NCI-H2029 (cell line): ENCODE data around the gene TMEM184C.
A peak's percentile ranks its signal among the peaks of the same experiment; 100 is the strongest.

Experiments used
- DNase-seq: peaks from one replicate; lab custom pipeline; 2025; lab: John Stamatoyannopoulos, UW

TMEM184C gene

DNA sequence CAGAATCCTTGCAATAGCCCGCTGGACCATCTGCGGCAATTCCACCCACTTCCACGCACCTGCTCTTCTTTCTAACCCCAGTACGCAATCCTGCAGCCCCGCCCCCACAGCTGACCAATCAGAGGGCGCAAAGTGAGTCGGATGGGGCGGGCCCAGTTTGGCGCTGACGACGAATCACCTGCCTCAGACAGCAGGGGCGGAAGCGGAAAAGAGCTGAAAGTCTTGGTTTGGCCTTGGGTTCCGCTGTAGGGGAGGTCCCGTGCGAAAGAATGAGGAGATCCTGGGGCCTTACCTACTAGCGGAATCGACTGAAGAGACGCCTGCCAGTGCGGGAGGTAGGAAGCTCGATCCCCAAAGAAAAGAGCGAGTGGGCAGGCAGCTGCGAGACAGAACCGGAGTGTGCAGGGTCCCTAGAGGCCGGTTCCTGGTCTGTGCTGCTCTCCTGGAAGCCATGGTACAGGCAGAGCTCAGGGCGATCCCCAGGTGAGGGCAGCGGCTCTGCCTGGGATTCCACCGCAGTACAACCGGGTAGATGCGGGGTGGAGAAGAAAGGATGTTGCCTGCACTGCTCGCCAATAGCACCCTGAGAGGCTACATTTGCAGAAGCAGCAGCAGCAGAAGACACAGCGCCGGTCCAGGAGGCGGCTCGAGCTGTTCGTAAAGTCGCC, at the start of gene TMEM184C:
TSS of gene TMEM184C (plus strand) at position 225 of the 668 bp plus-strand sequence. CDS start 560 bp downstream, outside the sequence.
- peak; percentile 91 for DNase-seq

DNA sequence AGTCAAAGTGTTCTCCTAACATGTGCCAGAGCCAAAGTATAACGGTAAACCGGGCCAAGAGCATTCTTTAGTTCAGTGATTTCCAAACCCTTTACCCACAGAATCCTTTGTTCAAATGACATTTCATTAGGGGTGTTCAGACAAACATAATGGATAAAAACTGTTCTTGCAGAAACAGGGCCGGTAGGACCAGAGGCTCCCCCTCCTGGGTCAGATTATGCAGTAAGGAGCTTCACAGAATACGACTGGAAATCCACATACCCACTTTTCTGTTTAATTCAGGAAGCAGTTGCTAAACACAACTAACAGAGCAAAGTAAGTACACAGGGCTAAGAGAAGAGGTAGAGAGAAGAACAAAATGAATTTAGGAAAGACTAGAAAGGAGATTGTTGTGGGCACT, 46.6 kb upstream of the TMEM184C start:
- DNase-seq, result no peak

- no peak for DNase-seq
These were observed 46.0 kb upstream of the TMEM184C start for GRCh38 chr4:147571036-147571770.

GRCh38 chr4:147576084-147576483, 41.1 kb upstream of the TMEM184C start:
- DNase-seq, result no peak

DNA sequence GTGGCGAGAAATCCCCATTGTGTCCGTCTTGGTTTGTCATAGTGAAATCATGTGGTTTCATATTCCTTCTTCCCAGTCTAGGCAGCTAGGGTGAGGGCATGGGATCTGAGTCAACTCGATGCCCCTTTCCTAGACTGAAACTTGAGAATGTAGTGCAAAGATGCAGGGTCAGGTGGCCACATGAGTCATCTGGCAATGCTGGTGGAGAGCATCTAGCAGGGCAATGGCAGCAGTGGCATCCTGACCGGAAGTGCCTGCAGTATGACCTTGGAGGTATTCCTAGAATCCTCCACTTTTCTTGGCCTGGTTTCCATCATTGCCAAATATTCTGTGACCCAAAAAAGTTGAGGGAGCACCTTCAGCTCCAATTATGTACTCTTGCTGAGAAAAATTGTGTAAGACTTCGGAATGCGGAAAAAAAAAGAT, 39.1 kb upstream of the TMEM184C start:
- no peak for DNase-seq

- DNase-seq, result no peak
These were observed 38.6 kb upstream of the TMEM184C start for GRCh38 chr4:147578593-147578992.

- DNase-seq, result no peak
These were observed 36.8 kb upstream of the TMEM184C start for GRCh38 chr4:147580396-147580795.

- DNase-seq, result no peak
These were observed 35.4 kb upstream of the TMEM184C start for GRCh38 chr4:147581606-147582350.

DNA sequence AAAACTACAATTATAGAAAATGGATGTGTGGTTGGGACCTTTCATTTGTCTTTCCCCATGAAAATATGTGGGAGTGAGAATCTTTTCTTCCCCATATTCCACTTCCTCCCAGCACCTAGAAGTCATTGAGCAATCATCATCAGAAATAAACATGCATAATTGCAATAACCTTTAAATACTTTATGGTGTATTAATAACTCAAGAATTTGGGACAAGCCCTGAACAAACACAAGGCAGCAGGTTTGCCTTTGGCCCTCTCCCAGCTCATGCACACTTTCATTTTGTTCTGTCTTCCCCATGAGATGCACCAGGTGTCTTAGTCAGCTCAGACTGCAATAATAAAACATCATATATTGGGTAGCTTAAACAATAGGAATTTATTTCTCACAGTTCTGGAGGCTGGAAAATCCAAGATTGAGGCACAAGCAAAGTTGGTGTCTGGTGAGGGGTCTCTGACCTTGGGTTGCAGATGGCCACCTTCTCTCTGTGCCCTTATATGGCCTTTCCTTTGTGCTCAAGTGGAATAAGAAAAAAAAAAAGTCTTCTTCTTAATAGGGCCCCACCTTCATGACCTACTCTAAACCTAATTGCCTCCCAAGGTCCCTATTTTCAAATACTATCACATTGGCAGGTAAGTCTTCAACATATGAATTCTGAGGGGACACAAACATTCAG, 34.7 kb upstream of the TMEM184C start:
- no peak for DNase-seq

DNA sequence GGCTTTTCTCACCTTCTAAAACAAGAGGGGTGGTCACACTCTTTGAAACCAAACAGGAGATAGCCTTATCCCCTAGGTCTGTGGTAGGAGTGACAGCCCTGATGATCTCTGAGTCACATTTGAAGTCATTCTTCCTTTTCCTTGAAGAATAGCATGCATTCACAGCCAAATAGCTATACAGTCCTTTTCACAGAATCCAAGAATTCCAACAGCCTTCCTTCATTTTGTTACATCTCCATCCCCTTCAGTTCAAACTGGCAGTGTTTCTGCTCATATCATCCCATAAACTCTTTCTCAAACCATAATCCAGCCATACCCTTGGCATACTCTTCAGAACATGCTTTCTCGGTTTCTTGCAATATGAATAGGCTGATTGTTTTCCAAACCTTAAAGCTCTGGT, 33.3 kb upstream of the TMEM184C start:
- no peak for DNase-seq

DNA sequence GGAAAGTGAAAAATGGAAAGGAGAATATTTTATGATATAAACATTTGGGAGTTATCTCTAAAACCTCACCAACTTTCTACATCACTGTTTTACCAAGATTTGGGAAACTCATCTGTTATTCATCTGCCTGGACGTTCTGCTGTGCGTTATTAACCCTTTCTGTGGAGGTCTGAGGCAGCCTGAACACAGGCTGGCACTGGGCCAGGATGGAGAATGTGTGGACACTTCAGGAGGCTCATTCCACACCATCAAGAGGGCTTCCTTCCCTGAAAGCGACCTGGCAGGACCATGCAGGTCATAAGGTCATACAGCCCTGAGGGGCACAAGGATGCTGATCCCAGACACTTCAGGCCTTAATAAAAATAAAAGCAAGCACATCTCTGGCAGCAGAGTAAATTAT, 31.2 kb upstream of the TMEM184C start:
- no peak for DNase-seq

GRCh38 chr4:147586637-147587036, 30.6 kb upstream of the TMEM184C start:
- DNase-seq, result no peak

- DNase-seq, result no peak
These were observed 30.2 kb upstream of the TMEM184C start for GRCh38 chr4:147587041-147587440.

DNA sequence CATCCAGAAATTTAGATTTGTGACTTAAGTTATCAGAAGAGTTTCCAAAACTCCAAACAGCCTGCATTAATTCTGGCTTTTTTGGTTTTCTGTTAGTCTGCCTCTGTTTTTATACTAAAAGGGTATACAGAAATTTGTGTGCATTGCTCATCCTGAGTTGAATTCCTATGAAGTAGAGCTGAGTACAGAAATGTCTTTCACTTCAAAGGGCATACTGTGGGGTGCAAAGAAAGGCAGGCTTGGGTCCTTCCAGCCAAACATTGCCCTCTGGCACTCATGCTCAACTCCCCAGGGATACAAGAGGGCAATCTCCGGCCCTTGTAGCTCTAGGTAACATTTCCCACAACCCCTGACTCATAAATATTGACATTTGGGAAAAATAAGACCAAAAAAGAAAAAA, 27.6 kb upstream of the TMEM184C start:
- no peak for DNase-seq

GRCh38 chr4:147590249-147590920, 26.8 kb upstream of the TMEM184C start:
- no peak for DNase-seq

DNA sequence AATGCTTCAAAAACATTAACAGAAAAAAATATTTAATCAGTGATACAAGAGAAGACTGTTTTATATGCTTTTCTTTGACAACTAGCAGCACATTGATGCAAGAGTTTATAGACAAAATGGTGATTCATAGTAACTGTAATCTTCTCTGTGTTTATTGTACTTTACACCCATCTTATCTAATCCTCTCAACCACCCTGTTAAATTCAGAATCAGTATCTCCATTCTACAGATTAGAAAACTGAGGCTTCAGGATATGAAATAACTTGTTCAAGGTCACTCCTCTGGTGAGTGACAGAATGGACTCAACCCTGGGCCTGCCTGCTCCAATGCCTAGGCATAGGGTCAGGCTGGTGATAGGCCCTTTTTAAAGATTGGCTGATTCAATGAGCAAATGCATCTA, 26.1 kb upstream of the TMEM184C start:
- DNase-seq, result no peak

DNA sequence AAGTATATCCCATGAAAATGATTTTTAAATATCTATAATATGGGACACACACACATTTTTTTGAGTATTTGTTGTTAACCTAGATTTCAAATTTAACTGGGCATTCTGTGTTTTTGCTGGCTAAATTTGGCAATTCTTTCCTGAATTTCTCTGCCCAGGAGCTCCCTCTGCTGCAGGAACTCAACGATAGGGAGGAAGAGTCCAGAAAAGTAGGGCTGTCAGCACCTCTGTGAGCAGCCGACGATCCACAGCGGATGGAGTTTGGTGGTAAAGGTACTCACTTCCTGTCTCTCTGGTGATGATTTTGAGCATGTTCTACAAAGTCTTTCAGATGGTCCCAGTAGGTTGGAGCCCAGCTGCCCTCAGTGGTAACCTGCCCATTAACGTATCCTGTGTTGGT, 23.1 kb upstream of the TMEM184C start:
- DNase-seq, result no peak

DNA sequence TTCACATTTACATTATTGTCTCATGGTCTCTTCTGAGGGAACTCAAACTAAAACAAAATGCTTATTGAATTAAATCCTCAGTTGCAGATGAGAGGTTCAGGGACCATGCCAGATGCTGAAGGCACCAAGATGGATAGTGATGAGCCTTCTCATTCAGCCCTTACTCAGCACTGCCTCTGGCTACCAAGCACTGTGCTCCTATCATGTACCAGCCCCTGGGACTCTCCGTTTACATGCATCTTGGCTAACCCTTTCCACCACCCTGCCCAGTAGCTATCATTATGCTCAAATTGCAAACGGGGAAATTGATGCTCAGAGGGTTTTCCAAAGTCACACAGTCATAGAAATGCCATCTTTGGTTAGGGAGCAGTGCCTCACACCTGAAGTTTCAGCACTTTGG, 22.6 kb upstream of the TMEM184C start:
- DNase-seq, result no peak

- no peak for DNase-seq
These were observed 20.8 kb upstream of the TMEM184C start for GRCh38 chr4:147596377-147596776.

DNA sequence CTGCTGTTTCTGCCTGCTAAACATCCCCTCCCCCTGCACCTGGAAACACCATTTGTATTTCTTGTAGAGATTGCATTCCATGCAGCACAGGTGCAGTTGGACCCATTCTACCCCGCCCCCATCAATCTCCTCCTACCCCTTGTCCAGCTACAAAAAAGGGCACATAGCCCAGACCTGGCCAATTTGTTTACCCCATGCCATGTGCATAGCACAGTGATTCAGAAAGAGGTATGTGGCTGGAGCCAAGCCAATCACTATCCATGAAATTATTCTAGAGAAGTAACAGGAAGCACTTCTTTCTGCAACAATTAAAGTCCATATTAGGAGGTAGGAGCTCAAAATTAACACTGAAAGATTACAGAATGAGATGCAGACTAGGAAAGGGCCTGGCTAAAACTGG, 20.2 kb upstream of the TMEM184C start:
- DNase-seq, result no peak

DNA sequence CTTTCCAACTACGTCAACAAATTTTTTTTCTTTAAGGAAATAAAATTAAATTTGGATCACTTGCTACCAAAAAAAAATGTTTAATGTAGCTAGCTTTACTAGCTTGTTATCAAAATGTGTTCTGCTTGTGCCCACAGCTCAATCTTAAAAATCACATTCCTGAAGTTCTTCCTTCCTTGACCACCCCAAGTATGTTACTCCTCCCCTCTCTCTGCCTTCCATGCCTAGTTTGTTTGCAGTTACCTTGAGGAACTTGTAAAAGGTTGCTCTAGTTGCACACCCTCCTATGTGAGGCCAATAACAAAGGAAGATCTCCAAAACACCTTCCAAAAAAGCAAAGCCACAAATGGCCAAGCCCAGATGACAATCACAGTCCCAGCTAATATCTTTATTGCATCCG, 19.6 kb upstream of the TMEM184C start:
- DNase-seq, result no peak

- no peak for DNase-seq
These were observed 18.0 kb upstream of the TMEM184C start for GRCh38 chr4:147599206-147599605.
